GM19395 (cell line): ENCODE results near the gene ANGPTL1.

Source experiments
- ATAC-seq: cut with Tn5 transposase; IDR thresholded peaks from one replicate; pipeline ENCODE4 v1.9.1; 2021; ENCODE audit warnings: mild to moderate bottlenecking, moderate library complexity; ENCODE audit not compliant: unreplicated experiment

ANGPTL1 gene

DNA sequence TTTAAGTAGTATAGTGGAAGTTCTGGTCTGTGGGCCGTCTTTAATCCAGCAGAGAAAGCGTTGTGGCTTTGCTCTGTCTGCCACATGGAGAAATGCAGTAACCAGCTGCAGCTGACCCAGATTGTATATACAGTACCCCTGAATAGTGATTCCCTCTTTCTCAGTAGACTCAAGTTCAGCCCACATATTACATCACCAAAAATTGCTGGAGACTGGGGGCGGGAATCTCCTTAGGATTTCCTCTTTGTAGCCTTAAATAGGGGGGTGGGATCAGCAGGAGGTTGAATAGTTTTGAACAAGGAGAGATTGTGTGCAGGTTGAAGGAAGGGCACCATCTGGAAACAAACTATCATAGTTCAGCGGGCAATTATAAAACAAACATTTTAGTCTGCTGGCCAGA is at the start of gene ANGPTL1:
TSS of gene ANGPTL1 (minus strand) at position 134 of the 400 bp plus-strand sequence. CDS start 5,301 bp downstream, outside the sequence.
- no peak for ATAC-seq

- ATAC-seq = no peak
These were observed 48.7 kb upstream of the ANGPTL1 start for GRCh38 chr1:178919581-178919980.

- ATAC-seq = no peak
These were observed 48.1 kb upstream of the ANGPTL1 start for GRCh38 chr1:178918955-178919354.

GRCh38 chr1:178918308-178918707 is 47.4 kb upstream of the ANGPTL1 start:
- ATAC-seq = no peak

DNA sequence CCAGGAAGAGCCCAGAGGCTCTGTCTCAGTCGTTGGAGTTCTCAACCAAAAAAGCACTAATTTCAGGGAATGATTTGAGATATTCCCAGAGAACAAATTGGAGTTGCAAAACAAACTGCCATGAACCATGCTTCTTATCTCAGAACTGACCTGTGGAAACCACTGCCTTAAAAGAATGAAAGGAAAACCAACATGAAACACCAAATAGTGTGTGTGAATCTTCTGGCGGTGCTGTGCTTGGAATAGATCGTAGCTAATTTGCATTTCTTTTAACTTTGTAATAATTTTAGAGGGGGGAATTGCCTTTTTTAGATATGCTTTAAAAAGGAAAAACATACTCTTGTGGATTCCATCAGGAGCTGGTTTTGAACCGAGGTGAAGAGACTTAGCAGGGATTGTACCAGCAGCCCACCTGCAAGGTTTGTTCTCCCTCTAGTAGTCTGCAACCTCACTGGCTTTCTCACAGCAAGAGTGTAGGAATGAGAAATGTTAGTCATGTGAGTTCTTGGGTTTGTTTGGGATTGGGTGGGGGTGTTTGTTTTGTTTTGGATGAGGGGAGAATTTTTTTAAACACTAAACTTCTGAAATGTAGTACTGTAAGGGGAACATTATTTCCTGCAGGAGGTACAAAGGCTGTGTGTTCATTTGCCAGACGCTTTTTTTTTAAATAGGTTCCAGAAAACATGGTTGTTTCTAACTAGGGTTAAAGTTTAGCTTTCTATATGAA is 45.7 kb upstream of the ANGPTL1 start:
- peak; percentile 57 for ATAC-seq

DNA sequence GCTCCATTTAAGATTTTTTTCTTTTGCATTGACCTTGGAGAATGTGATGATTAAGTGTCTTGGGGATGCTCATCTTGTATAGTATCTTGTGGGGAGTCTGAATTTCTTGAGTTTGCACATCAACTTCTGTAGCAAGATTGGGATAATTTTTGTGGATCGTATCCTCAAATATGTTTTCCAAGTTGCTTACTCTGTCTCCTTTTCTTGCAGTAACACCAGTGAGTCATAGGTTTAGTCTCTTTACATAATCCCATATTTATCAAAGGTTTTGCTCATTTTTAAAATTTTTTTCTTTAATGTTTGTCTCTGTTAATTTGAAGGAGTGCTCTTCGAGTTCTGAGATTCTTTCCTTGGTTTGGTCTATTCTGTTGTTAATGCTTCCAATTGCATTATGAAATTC is 41.7 kb upstream of the ANGPTL1 start:
- no peak for ATAC-seq

DNA sequence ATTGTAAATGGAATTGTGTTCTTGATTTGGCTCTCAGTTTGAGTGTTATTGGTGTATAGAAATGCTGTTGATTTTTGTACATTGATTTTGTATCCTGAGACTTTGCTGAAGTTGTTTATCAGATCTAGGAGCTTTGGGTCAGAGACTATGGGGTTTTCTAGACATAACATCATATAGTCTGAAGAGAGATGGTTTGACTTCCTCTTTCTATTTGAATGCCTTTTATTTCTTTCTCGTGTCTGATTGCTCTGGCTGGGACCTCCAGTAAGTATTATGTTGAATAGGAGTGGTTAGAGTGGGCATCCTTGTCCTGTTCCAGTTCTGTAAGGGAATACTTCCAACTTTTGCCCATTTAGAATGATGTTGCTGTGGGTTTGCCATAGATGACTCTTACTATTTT is 39.1 kb upstream of the ANGPTL1 start:
- no peak for ATAC-seq

- no peak for ATAC-seq
These were observed 37.5 kb upstream of the ANGPTL1 start for GRCh38 chr1:178908358-178908757.

- ATAC-seq = no peak
These were observed 30.7 kb upstream of the ANGPTL1 start for GRCh38 chr1:178901482-178902125.

- ATAC-seq = no peak
These were observed 28.5 kb upstream of the ANGPTL1 start for GRCh38 chr1:178899402-178899801.

GRCh38 chr1:178898401-178898800 is 27.5 kb upstream of the ANGPTL1 start:
- no peak for ATAC-seq

DNA sequence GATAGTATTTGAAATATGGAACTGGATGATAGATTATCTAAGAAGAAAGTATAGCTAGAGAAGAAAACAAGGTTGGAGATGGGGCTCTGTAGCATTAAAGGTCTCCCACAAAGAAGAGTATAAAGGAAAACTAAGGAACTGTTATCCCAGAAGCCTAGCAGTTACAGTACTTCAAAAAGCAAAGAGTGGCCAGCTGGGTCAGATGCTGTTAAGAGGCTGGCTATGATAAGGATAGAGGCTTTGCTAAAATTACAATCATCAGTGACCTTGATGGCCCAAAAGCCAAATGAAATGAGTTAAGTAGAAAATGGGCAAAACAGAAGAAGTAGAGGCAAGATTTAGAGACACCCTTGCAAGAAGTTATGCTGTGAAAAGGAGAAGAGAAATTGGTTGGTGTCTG is 25.1 kb upstream of the ANGPTL1 start:
- ATAC-seq = no peak

- no peak for ATAC-seq
These were observed 15.7 kb upstream of the ANGPTL1 start for GRCh38 chr1:178886551-178886950.

GRCh38 chr1:178885869-178886268 is 15.0 kb upstream of the ANGPTL1 start:
- ATAC-seq = no peak

DNA sequence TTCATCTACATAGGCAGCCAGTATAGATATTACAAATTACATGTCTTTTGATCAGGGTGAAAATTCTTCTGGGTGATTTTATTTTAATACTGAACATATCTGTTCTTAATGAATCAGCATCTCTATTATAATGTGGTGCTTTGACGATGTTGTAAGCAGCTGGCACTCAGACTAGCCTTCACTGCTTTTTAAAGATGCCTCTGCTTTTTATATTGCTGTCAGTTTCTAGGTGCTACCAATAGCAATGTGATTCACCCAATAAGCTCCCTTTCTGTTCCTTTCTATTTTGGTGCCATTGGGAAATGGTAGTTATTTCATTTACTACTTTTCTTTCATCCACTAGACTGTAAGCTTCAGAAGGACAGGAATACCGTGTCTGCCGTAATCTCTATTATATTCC is 11.1 kb upstream of the ANGPTL1 start:
- no peak for ATAC-seq

DNA sequence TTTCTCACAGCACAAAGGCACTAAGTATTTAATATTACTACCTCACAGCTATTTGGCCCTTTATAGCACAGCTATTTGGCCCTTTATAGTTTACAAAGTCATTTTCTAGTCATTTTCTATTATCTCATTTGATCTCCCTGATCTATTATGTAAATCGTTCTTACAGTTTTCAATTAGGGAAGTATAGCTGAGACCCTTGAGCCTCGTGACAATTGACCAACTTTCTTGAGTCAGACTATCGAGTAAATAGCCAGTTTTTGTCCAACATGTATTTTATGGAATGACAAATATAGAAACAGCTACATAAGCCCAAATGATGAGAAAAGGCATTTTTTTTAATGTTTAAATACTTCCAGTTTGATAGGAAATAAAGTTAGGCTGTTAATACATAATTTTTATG is 7.0 kb upstream of the ANGPTL1 start:
- ATAC-seq = no peak

DNA sequence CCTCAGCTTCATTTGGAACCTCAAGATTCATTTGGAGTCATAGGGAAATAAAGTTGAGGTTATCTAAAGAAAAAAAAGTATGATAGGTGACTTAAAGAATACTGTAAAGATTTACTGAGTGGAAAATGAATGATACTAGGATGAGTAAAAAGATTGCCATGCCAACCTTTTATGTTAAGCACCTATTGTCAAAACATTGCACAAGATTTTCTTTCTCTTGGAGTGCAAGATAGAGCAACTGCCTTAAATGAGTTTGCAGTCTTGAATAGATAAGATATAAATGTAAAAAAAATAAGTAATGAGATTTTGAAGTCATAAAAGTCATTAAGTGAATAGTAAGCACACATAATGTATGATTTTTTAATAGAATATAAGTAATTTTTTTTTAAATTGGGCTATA is 5.1 kb upstream of the ANGPTL1 start:
- no peak for ATAC-seq

DNA sequence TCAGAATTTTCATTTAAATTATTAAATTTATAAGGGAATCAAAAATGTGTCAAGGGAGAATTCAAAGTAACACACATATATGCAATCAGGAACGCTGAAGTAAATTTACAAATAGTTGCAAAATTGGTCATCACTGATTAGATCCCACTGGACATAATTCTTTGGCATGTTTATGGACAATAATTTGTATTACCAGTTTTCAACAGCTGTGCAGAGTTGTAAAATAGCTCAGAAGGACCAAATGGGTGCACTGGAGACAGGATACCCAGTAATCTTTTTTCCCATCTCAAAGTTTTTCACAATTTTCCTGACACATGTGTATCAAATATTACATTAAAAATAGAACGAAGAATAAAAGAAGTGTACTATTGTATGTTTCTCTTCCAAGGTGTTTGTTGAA is 4.1 kb upstream of the ANGPTL1 start:
- ATAC-seq = no peak

DNA sequence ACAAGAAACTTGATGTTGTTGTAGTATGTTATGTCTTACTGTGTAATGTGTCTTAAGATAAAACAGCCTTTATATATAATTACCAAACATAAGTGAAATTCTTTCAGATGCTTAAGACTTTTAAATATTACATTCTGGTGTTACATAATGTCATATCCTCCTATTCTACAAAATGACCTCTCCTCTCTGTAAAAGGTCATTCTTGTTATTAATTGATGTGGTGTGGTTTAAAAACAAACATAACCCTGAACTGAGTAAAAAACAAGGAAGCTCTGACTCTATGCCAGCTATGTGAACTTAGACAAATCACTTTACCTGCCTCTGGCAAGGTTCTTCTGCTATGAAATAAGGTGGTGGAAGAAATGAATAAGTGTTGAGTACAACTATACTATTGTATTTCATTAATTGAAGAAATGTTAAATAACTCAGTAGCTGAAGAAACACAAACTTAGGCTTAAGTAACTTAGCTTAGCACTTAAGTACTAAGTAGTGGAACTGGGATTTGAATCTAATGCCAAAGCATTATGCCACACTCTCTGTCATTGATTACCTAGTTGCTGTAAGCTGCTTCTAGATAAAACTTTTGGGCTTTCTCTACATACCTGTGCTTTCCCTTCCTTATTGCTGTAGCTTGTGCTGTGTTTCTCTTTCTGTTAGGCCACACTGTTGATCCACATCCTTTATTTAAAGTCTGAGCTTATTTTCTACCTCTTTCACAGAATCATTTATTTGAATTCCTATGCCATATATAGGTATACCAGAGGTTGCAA is 859 bp upstream of the ANGPTL1 start:
- ATAC-seq = no peak

GRCh38 chr1:178870221-178870620 is 656 bp downstream of the ANGPTL1 start:
- ATAC-seq = no peak

- no peak for ATAC-seq
These were observed 1.7 kb downstream of the ANGPTL1 start for GRCh38 chr1:178869119-178869697.

GRCh38 chr1:178868706-178869105 is 2.2 kb downstream of the ANGPTL1 start:
- ATAC-seq = no peak
